ENCODE measurements around the gene VPS9D1. TPM values are rescaled to one million over a fixed set of nuclear protein-coding genes. Genes with fewer than 3 reads are reported as not detected.

Gene VPS9D1
- total and polyA plus RNA-seq, 10 of the 15 experiments (the other 5 are each of a cell fraction or from before 2014, with no cell fraction given), result 0.65 to 4.2 (median 1.1) TPM

GRCh38 chr16:89701425-89702406, 19.0 kb downstream of the VPS9D1 start, which contains the start of gene SPATA2L (continued):
- no peak for TF ChIP-seq HDAC6 (IDR thresholded peaks at IDR 0.05; ENCODE audit: unreplicated experiment)
- TF ChIP-seq ESRRA (IDR thresholded peaks at IDR 0.05; ENCODE audit: low read length), result no peak
- TF ChIP-seq NFYA (IDR thresholded peaks at IDR 0.05; ENCODE audit: borderline replicate concordance, low read depth, low read length), result no peak
- TF ChIP-seq SREBF2 (IDR thresholded peaks at IDR 0.05; ENCODE audit: low read length), result no peak
- peak; percentile 57; the same call in 1 of the 2 replicates for TF ChIP-seq ZNF687 (IDR thresholded peaks at IDR 0.05)
- no peak for TF ChIP-seq CBX5 (IDR thresholded peaks at IDR 0.05; ENCODE audit: low read depth)
- no peak for TF ChIP-seq BCL3 (IDR thresholded peaks at IDR 0.05; ENCODE audit: borderline replicate concordance, insufficient read depth, low read depth, low read length, poor library complexity, severe bottlenecking)
- TF ChIP-seq USF1 (IDR thresholded peaks at IDR 0.05; ENCODE audit: borderline replicate concordance, extremely low read length, insufficient read depth, low read depth, low read length), result no peak
- TF ChIP-seq CBFB (IDR thresholded peaks at IDR 0.05; ENCODE audit: low read depth), result no peak
- no peak for TF ChIP-seq MTA2 (IDR thresholded peaks at IDR 0.05; ENCODE audit: low read depth)
- no peak for TF ChIP-seq TARDBP (IDR thresholded peaks at IDR 0.05; ENCODE audit: borderline replicate concordance)
- TF ChIP-seq NR2C1 (IDR thresholded peaks at IDR 0.05), result peak; percentile 28; the same call in 1 of the 2 replicates
- no peak for TF ChIP-seq MYB (IDR thresholded peaks at IDR 0.05; ENCODE audit: borderline replicate concordance, low read depth, low read length)
- TF ChIP-seq STAT1 (conservative IDR thresholded peaks at IDR 0.05), result no peak; the same call in 1 of the 2 replicates
- peak; percentile 49 for TF ChIP-seq RUNX3 (IDR thresholded peaks at IDR 0.05; ENCODE audit: low read length)
- no peak for TF ChIP-seq ASH2L (IDR thresholded peaks at IDR 0.05; ENCODE audit: borderline replicate concordance, low read depth)
- no peak for TF ChIP-seq RBBP5 (conservative IDR thresholded peaks at IDR 0.05)
- TF ChIP-seq MTA3 (IDR thresholded peaks at IDR 0.05; ENCODE audit: borderline replicate concordance, low read length), result no peak
- no peak for TF ChIP-seq BCLAF1 (IDR thresholded peaks at IDR 0.05)
- no peak for TF ChIP-seq IKZF2 (IDR thresholded peaks at IDR 0.05)

Measured in GM12878 (cell line).